OCI-LY1 (cell line): ENCODE results near the gene TAX1BP1.

ENCODE experiments used
- H2AFZ ChIP-seq: fragments of 200-600 bp; sonication (generic), shearing (Covaris generic); 2 replicates; pipeline ENCODE4 v1.6.0; 2014; ENCODE audit warnings: antibody characterized with exemption, mild to moderate bottlenecking, low read length
- H3F3A ChIP-seq: fragments of 200-600 bp; sonication (generic), shearing (Covaris generic); 2 replicates; pipeline ENCODE4 v1.6.0; 2014; ENCODE audit warnings: mild to moderate bottlenecking, antibody characterized with exemption, low read length, moderate library complexity; ENCODE audit not compliant: insufficient read depth
- H3K27ac ChIP-seq: fragments of 200-600 bp; sonication (generic); 2 replicates; pipeline ENCODE4 v1.5.1; 2014; ENCODE audit warnings: low read length, mixed run types, mild to moderate bottlenecking, low read depth; ENCODE audit not compliant: poor library complexity, severe bottlenecking
- H3K27me3 ChIP-seq: fragments of 200-600 bp; sonication (generic); 2 replicates; pipeline ENCODE4 v1.6.0; 2014; ENCODE audit warnings: antibody characterized with exemption, mild to moderate bottlenecking, low read length, moderate library complexity; ENCODE audit not compliant: insufficient read depth
- H3K36me3 ChIP-seq: fragments of 200-600 bp; sonication (generic); 2 replicates; pipeline ENCODE4 v1.6.1; 2014; ENCODE audit warnings: mild to moderate bottlenecking, antibody characterized with exemption, low read length, moderate library complexity, mixed read lengths; ENCODE audit not compliant: insufficient read depth
- H3K4me1 ChIP-seq: fragments of 200-600 bp; sonication (generic); 2 replicates; pipeline ENCODE4 v1.5.1; 2014; ENCODE audit warnings: mild to moderate bottlenecking, low read length, moderate library complexity; ENCODE audit not compliant: insufficient read depth, severe bottlenecking
- H3K4me2 ChIP-seq: fragments of 200-600 bp; sonication (generic), shearing (Covaris generic); 2 replicates; pipeline ENCODE4 v1.6.1; 2014; ENCODE audit warnings: low read length
- H3K4me3 ChIP-seq: fragments of 200-600 bp; sonication (generic); 2 replicates; pipeline ENCODE4 v1.5.1; 2014; ENCODE audit warnings: low read length, low read depth, mild to moderate bottlenecking, mixed read lengths; ENCODE audit not compliant: poor library complexity, severe bottlenecking
- H3K79me2 ChIP-seq: fragments of 200-600 bp; shearing (Covaris generic); 2 replicates; pipeline ENCODE4 v1.6.1; 2016; ENCODE audit warnings: mixed run types, low read length, mixed read lengths; ENCODE audit not compliant: insufficient read depth
- H3K9ac ChIP-seq: fragments of 200-600 bp; sonication (generic), shearing (Covaris generic); 2 replicates; pipeline ENCODE4 v1.6.1; 2014; ENCODE audit warnings: mild to moderate bottlenecking, low read length, mixed read lengths
- H3K9me2 ChIP-seq: fragments of 200-600 bp; sonication (generic), shearing (Covaris generic); 2 replicates; pipeline ENCODE4 v1.6.1; 2014; ENCODE audit warnings: low read depth, mild to moderate bottlenecking, low read length, mixed read lengths
- H3K9me3 ChIP-seq: fragments of 200-600 bp; shearing (Covaris generic); 2 replicates; pipeline ENCODE4 v1.6.1; 2014; ENCODE audit warnings: low read length, mixed read lengths
- H4K20me1 ChIP-seq: fragments of 200-600 bp; sonication (generic), shearing (Covaris generic); 2 replicates; pipeline ENCODE4 v1.6.0; 2016; ENCODE audit warnings: mild to moderate bottlenecking, low read length; ENCODE audit not compliant: insufficient read depth
- EZH2 ChIP-seq: fragments of 200-600 bp; sonication (generic), shearing (Covaris generic); IDR thresholded peaks from 2 replicates; pipeline ENCODE4 v1.8.0; 2017; ENCODE audit warnings: borderline replicate concordance, mixed run types, mild to moderate bottlenecking, antibody characterized with exemption, low read length, moderate library complexity, mixed read lengths
- TF ChIP-seq, protein P1 (sequence below): fragments of 200-600 bp; sonication (generic), shearing (Covaris generic); IDR thresholded peaks from 2 replicates; pipeline ENCODE4 v1.5.1; 2017; ENCODE audit warnings: mild to moderate bottlenecking, antibody characterized with exemption, low read length, moderate library complexity, mixed read lengths

The TAX1BP1 gene

DNA sequence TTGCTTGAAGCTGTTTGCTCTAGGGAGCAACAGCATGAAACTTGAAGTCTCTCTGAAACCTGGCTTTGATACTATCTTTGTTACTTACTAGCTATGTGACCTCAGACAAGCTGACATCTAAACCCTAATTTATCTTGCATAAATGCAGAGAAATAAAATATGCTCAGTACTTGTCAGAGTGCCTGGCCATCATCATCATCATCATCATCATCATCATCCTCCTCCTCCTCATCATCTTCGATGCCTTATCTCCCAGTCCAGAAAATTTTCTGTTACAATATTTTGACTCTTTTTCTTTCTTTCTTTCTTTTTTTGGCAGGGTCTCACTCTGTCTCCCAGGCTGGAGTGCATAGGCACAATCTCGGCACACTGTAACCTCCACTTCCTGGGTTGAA is 34.8 kb upstream of the TAX1BP1 start:
- Histone ChIP-seq H3K27ac (no peak overlapping the region), H3K79me2 (no peaks in the 10 kb centered on the region), H3K9ac (no peak overlapping the region), H3K9me3 (peaks cover 9% of the 10 kb centered on the region; the same call in 1 of the 2 replicates), H3F3A (no peaks in the 10 kb centered on the region), H2AFZ (no peak overlapping the region), H3K9me2 (no peaks in the 10 kb centered on the region), H3K36me3 (no peaks in the 10 kb centered on the region), H4K20me1 (no peaks in the 10 kb centered on the region), H3K4me3 (no peak overlapping the region), H3K4me1 (no peaks in the 10 kb centered on the region), H3K4me2 (no peak overlapping the region), H3K27me3 (no peaks in the 10 kb centered on the region; the same call in 1 of the 2 replicates)
- no peak for TF ChIP-seq EZH2
- TF ChIP-seq, protein P1, sequence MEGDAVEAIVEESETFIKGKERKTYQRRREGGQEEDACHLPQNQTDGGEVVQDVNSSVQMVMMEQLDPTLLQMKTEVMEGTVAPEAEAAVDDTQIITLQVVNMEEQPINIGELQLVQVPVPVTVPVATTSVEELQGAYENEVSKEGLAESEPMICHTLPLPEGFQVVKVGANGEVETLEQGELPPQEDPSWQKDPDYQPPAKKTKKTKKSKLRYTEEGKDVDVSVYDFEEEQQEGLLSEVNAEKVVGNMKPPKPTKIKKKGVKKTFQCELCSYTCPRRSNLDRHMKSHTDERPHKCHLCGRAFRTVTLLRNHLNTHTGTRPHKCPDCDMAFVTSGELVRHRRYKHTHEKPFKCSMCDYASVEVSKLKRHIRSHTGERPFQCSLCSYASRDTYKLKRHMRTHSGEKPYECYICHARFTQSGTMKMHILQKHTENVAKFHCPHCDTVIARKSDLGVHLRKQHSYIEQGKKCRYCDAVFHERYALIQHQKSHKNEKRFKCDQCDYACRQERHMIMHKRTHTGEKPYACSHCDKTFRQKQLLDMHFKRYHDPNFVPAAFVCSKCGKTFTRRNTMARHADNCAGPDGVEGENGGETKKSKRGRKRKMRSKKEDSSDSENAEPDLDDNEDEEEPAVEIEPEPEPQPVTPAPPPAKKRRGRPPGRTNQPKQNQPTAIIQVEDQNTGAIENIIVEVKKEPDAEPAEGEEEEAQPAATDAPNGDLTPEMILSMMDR: no peak

DNA sequence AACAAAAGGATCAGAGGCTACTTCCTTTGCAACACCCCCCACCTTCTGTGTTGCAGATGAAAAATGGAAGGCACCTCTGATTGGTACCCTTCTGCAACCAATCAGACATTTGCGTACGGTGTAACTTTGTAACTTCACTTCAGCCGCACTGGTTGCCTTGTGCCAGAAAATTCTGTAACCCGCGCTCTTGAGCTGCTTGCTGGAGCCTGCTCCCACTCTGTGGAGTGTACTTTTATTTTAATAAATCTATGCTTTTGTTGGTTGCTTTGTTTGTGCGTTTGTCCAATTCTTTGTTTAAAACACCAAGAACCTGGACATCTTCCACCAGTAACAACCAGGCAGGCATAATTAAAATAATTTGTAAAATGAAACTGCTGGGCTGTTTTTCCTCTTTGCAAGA is 31.5 kb upstream of the TAX1BP1 start:
- Histone ChIP-seq H3K4me1 (peaks cover 3% of the 10 kb centered on the region), H3K9ac (no peak overlapping the region), H3K9me3 (peaks cover 9% of the 10 kb centered on the region; the same call in 1 of the 2 replicates), H2AFZ (no peak overlapping the region), H3K27ac (no peak overlapping the region), H3K36me3 (no peaks in the 10 kb centered on the region), H3F3A (no peaks in the 10 kb centered on the region), H3K4me2 (no peak overlapping the region), H4K20me1 (no peaks in the 10 kb centered on the region), H3K4me3 (no peak overlapping the region), H3K9me2 (no peaks in the 10 kb centered on the region), H3K27me3 (no peaks in the 10 kb centered on the region; the same call in 1 of the 2 replicates), H3K79me2 (no peaks in the 10 kb centered on the region)
- TF ChIP-seq, protein P1: no peak
- TF ChIP-seq EZH2: no peak

DNA sequence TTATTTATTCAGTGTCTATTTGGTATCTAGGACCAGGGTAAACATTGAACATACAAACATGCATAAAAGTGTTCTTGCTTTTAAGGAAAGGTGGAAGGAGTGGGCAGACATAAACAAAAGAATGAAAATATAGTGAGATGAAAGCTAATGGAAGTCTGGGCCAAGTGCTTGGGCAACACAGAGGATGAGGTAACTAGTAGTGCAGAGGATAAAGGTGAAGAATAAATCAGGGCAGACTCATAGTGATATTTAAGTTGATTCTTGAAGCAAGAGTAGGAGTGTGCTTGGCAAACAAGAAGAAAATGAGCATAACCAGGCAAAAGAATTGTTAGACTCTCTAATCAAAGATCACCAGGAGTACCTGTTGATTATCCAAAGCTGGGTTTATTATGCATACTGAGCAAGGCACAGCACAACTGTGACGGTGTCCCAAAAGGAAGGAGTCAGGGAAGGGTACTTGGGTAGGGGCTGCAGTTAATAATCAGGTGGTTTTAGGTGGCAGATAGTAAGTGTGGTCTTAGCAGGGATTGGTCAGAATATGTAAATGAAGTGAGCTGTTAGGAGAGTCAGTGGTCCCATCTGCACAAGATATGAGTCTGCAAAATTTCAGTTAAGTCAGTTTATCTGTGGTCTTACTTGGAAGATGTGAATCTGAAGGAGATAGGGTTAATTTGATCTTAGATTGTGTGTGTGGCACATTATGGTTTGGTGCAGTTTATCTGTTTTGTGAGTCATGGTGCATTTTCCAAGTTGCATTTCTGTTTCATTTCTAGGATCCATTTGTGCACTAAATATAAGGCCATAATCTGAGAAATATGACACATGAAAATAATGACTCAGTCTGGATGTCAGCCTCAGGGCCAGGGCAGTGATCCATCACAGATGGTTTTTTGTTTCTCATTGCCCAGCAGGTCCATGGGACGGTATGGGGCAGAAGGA is 30.6 kb upstream of the TAX1BP1 start:
- H3K27ac ChIP-seq: no peak overlapping the region
- H3K79me2 ChIP-seq: no peaks in the 10 kb centered on the region
- H3K9me3 ChIP-seq: peaks cover 9% of the 10 kb centered on the region; the same call in 1 of the 2 replicates
- H3K27me3 ChIP-seq: no peaks in the 10 kb centered on the region; the same call in 1 of the 2 replicates
- no peaks in the 10 kb centered on the region for H3K36me3 ChIP-seq
- H3K4me2 ChIP-seq: no peak overlapping the region
- no peaks in the 10 kb centered on the region for H4K20me1 ChIP-seq
- H3F3A ChIP-seq: no peaks in the 10 kb centered on the region
- H3K9me2 ChIP-seq: no peaks in the 10 kb centered on the region
- peaks cover 3% of the 10 kb centered on the region for H3K4me1 ChIP-seq
- H2AFZ ChIP-seq: no peak overlapping the region
- H3K9ac ChIP-seq: no peak overlapping the region
- no peak for TF ChIP-seq EZH2
- TF ChIP-seq, protein P1: no peak
- H3K4me3 ChIP-seq: no peak overlapping the region
